Mononuclear cell (primary cell): ENCODE measurements around the gene SIPA1L3. TPM values are rescaled to one million over a fixed set of nuclear protein-coding genes. Genes with fewer than 3 reads are reported as not detected.
"Not testable (repeated sequence)": the region's sequence is repeated elsewhere in the genome, so short reads cannot be mapped to it uniquely, and the experiment has no call there.

Experiments
- H3K27me3 ChIP-seq: 2 replicates; pipeline ENCODE4 v1.6.0; 2011; ENCODE audit warnings: low read length, control low read depth; ENCODE audit not compliant: insufficient read depth
- H3K4me1 ChIP-seq: 2 replicates; pipeline ENCODE4 v1.5.1; 2011; ENCODE audit warnings: mild to moderate bottlenecking, low read length, control low read depth; ENCODE audit not compliant: insufficient read depth
- H3K4me3 ChIP-seq: 2 replicates; pipeline ENCODE4 v1.5.1; 2011; ENCODE audit warnings: mild to moderate bottlenecking, low read length, moderate library complexity
- H3K9me3 ChIP-seq: 2 replicates; pipeline ENCODE4 v1.5.1; 2011; ENCODE audit warnings: low read depth, mild to moderate bottlenecking, control low read depth, low read length
- total RNA-seq: library from RNA; depleted of rRNA; stranded (reverse); fragments of >200 nt; gene quantifications from one replicate; pipeline ENCODE4 v1.2.3, GENCODE V29; 2012

The SIPA1L3 gene
- total RNA-seq, 1 donor = 12.8 TPM

GRCh38 chr19:38221421-38221820 is 314.4 kb downstream of the SIPA1L3 start:
- Histone ChIP-seq H3K4me3 (no peak overlapping the region), H3K27me3 (peaks cover 37% of the 10 kb centered on the region), H3K4me1 (peaks cover 5% of the 10 kb centered on the region), H3K9me3 (no peaks in the 10 kb centered on the region)

GRCh38 chr19:38221919-38222830 is 315.2 kb downstream of the SIPA1L3 start:
- Histone ChIP-seq H3K4me1 (peaks cover 5% of the 10 kb centered on the region), H3K27me3 (peaks cover 45% of the 10 kb centered on the region), H3K9me3 (no peaks in the 10 kb centered on the region)

GRCh38 chr19:38223119-38223523 is 316.1 kb downstream of the SIPA1L3 start:
- Histone ChIP-seq H3K9me3 (no peaks in the 10 kb centered on the region), H3K4me3 (no peak overlapping the region), H3K4me1 (peaks cover 5% of the 10 kb centered on the region), H3K27me3 (peaks cover 53% of the 10 kb centered on the region)

More at GRCh38 chr19:38221919-38222830, 315.2 kb downstream of the SIPA1L3 start:
- no peak overlapping the region for H3K4me3 ChIP-seq

- no peaks in the 10 kb centered on the region for H3K9me3 ChIP-seq
- peaks cover 7% of the 10 kb centered on the region for H3K4me1 ChIP-seq
- H3K27me3 ChIP-seq = peaks cover 56% of the 10 kb centered on the region
- H3K4me3 ChIP-seq = no peak overlapping the region
Observed at GRCh38 chr19:38223617-38224013, 316.6 kb downstream of the SIPA1L3 start.

GRCh38 chr19:38224014-38224862 is 317.2 kb downstream of the SIPA1L3 start, which contains the start of gene DPF1:
TSS of gene DPF1 (minus strand) at chr19:38224222. CDS start at chr19:38224142, 80 bp downstream.
- H3K4me3 ChIP-seq = no peak within 1 kb of the TSS
- no peaks in the 10 kb centered on the region for H3K9me3 ChIP-seq
- peaks cover 13% of the 10 kb centered on the region for H3K4me1 ChIP-seq
- H3K27me3 ChIP-seq = peaks cover 61% of the 10 kb centered on the region

GRCh38 chr19:38224863-38225218 is 317.8 kb downstream of the SIPA1L3 start:
- peaks cover 64% of the 10 kb centered on the region for H3K27me3 ChIP-seq
- H3K4me3 ChIP-seq, H3K9me3 ChIP-seq: not testable (repeated sequence)
- H3K4me1 ChIP-seq = peaks cover 13% of the 10 kb centered on the region

GRCh38 chr19:38227287-38228004 is 320.4 kb downstream of the SIPA1L3 start:
- H3K27me3 ChIP-seq = peaks cover 70% of the 10 kb centered on the region

GRCh38 chr19:38228005-38228377 is 321.0 kb downstream of the SIPA1L3 start:
- H3K27me3 ChIP-seq = peaks cover 65% of the 10 kb centered on the region
- no peaks in the 10 kb centered on the region for H3K9me3 ChIP-seq
- no peak overlapping the region for H3K4me3 ChIP-seq
- peaks cover 13% of the 10 kb centered on the region for H3K4me1 ChIP-seq

More at GRCh38 chr19:38227287-38228004, 320.4 kb downstream of the SIPA1L3 start:
- H3K4me3 ChIP-seq = no peak overlapping the region
- peaks cover 13% of the 10 kb centered on the region for H3K4me1 ChIP-seq
- no peaks in the 10 kb centered on the region for H3K9me3 ChIP-seq

GRCh38 chr19:38228491-38229439 is 321.8 kb downstream of the SIPA1L3 start:
- no peaks in the 10 kb centered on the region for H3K9me3 ChIP-seq
- H3K4me1 ChIP-seq = peaks cover 13% of the 10 kb centered on the region
- H3K4me3 ChIP-seq = no peak overlapping the region
- peaks cover 58% of the 10 kb centered on the region for H3K27me3 ChIP-seq

- Histone ChIP-seq H3K4me3 (no peak overlapping the region), H3K9me3 (no peaks in the 10 kb centered on the region), H3K27me3 (peaks cover 51% of the 10 kb centered on the region), H3K4me1 (peaks cover 8% of the 10 kb centered on the region)
Observed at GRCh38 chr19:38229585-38230073, 322.6 kb downstream of the SIPA1L3 start.

- not testable (repeated sequence) for H3K4me1 ChIP-seq, H3K9me3 ChIP-seq, H3K4me3 ChIP-seq
- peaks cover 42% of the 10 kb centered on the region for H3K27me3 ChIP-seq
Observed at GRCh38 chr19:38230506-38231133, 323.6 kb downstream of the SIPA1L3 start.

- peaks cover 8% of the 10 kb centered on the region for H3K4me1 ChIP-seq
- H3K27me3 ChIP-seq = peaks cover 31% of the 10 kb centered on the region
- no peak overlapping the region for H3K4me3 ChIP-seq
- H3K9me3 ChIP-seq = no peaks in the 10 kb centered on the region
Observed at GRCh38 chr19:38231918-38232317, 324.9 kb downstream of the SIPA1L3 start.

- H3K4me3 ChIP-seq = no peak overlapping the region
- peaks cover 16% of the 10 kb centered on the region for H3K27me3 ChIP-seq
- peaks cover 4% of the 10 kb centered on the region for H3K4me1 ChIP-seq
- H3K9me3 ChIP-seq = no peaks in the 10 kb centered on the region
Observed at GRCh38 chr19:38233740-38234251, 326.8 kb downstream of the SIPA1L3 start.
